Endometrium (tissue), 2 donors: Measurements from ENCODE around the gene PNKD.

Experiments
- FAIRE-seq: peaks from 2 replicates; lab custom pipeline; 2012; peaks lifted over from hg19 to GRCh38; lab: Jason Lieb, UNC
- donor health status: control.
- donor health status: control.

Gene PNKD, protein sequence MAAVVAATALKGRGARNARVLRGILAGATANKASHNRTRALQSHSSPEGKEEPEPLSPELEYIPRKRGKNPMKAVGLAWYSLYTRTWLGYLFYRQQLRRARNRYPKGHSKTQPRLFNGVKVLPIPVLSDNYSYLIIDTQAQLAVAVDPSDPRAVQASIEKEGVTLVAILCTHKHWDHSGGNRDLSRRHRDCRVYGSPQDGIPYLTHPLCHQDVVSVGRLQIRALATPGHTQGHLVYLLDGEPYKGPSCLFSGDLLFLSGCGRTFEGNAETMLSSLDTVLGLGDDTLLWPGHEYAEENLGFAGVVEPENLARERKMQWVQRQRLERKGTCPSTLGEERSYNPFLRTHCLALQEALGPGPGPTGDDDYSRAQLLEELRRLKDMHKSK

DNA sequence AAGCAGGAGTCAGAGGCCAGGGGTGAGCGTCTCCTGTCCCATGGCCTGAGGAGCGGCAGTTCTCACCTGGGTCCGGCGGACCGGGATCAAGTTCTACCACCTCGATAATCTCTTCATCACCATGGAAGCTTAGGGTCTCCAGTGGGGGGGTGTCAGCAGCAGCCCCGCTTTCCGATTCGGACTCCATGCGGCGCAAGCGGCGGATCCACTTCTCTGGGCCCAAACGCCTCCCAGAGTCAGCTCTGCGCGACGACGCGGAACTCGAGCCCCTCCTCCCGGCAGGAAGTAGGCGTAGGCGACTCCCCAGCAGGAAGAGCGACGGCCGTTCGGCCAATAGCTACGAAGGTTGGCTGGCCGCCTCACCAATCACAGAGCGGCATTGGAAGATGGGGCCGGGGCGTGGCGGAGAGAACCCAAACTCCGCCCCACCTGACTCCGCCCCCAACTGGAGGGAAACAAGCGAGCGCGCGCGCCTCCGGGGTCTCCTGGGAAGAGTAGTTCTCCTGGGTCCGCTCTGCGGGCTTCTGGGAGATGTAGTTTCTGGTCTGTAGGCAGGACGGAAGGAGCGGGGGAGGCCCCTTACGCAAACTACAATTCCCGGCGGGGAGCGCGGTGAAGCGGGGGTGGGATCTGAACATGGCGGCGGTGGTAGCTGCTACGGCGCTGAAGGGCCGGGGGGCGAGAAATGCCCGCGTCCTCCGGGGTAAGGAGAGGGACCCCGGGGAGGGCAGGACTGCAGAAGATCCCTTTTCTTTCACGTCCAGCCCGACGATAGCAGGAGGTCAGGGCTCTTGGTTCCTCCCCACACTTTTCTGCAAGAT lies at the start of gene PNKD, which contains the start of gene AAMP:
Gene PNKD (plus strand): TSS at position 620 of the 821 bp plus-strand sequence. CDS start 17 bp downstream, at position 637.
Gene AAMP (minus strand): TSS at position 238 of the 821 bp plus-strand sequence. CDS start 51 bp downstream, at position 187.
- FAIRE-seq, result peak; percentile 100

DNA sequence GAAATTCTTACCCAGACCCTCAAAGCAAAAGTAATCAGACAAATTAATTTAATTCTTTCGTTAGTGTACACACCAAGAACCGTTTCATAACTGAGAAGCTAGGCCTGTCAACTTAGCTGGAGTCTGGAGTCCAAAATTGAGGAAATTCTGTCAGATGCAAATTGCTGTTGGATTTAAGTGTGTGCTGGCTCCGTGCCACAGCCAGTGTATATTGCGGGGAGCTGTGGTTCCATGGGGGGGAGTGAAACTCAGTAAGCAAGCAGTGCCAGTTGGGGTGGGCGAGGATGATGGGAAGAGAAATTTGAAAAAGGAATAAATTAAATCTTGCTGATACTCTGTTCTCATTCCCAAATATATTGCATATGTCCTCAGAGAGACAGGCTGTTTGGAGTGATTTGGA lies 49.3 kb upstream of the PNKD start:
- no peak for FAIRE-seq

DNA sequence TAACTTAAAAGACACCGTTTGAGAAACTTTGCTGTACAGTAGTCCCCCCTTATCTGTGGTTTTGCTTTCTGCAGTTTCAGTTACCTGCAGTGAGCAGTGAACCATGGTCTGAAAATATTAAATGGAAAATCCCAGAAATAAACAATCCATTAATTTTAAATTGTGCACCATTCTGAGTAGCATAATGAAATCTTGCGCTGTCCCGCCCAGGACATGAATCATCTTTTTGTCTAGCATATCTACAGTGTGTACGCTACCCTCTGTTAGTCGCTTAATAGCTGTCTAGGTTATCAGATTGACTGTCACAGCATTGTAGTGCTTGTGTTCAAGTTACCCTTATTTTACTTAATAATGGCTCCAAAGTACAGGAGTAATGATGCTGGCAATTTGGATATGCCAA lies 47.3 kb upstream of the PNKD start:
- FAIRE-seq, result no peak

DNA sequence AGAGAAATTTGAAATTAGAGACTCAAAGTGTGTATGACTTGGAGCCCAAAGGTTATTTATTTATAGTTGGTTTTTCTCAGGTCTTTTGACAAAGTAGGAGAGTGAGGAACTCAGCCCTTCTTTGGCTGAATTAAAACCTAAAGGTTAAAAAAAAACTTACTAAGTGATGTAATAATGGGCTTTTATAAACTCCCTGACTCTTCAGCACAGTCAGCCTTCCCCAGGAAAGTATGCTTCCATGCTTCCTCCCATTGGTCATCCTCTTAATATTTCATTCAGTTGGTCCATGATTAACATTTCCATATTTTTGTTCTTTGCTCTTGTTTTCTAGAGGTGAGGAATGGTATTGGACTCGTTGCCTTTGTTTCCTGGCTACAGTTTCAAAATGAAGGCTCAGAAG lies 46.1 kb upstream of the PNKD start:
- no peak for FAIRE-seq

DNA sequence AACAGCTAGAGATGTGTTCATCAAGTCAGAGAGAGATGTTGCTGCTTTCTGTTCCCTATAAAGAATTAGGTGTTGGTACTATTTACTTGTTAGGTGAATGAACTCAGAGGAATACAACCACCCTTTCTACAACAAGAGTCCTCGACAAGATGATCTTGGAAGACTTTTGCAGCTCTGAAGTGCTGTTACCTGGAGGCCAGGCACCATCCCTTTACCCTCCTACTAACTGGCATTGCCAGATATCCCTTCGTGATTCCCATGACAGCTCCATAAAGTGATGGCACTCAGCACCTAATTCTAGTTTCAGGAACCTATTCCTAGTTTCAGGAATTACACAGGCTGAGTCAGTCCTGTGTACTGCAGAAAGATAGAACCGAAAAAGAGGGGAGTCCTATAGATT lies 43.4 kb upstream of the PNKD start:
- FAIRE-seq, result no peak

DNA sequence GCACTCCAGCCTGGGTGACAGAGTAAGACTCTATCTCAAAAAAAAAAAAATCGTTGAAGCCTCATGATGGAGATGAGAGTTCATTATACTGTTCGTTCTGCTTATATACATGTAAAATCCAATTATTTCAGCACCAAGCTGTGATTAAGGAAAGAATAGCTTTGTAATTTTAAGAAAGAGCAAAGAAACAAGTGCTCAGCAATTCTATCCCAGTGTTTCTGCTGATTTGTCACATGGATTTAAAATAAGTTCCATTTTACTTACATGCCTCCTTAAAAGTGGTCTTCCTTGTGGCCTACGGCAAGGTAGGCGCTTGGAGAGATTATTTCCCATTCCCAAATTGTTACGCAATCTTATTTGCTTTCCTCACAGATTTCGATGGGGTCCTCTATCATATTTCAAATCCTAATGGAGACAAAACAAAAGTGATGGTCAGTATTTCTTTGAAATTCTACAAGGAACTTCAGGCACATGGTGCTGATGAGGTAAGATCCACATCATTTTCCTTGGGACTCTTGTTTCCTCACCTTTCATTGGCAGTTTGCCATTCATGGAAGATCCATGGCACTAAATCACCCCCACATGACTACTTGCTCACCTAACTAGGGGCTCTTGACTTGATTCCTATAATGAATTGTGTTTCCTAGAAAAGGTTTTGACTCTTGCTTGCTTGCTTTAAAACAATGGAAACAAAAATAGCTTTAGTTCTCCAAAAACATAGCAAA lies 41.8 kb upstream of the PNKD start:
- no peak for FAIRE-seq

DNA sequence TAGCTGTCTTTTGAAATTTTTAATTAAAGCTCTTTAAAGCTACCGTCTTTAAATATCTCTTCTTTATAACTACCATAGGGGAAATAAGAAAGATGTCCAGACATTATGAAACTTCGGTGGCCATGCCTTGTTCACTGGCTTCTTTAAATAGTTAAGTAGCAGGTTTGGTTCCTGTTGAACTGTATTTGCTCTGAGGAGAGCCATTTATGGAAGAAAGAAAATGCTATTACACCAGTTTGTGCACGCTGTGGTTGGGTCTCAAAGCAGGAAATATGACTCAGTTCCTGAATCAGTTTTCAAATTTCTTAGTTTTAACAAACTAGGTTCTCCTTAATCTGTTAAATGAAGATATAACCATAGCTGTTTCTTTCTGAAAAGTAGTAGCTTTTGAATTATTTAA lies 41.1 kb upstream of the PNKD start:
- no peak for FAIRE-seq

DNA sequence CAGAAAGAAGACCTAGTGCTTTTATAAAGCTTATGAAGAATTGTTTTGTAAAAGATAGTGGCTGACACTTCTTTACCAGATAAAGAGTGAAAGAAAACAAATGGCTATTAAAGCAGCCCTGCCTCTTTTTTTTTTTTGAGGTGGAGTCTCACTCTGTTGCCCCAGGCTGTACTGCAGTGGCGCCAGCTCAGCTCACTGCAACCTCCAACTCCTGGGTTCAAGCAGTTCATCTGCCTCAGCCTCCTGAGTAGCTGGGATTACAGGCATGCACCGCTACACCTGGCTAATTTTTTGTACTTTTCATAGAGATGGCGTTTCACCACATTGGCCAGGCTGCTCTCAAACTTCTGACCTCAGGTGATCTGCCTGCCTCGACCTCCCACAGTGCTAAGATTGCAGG lies 40.5 kb upstream of the PNKD start:
- FAIRE-seq, result no peak

DNA sequence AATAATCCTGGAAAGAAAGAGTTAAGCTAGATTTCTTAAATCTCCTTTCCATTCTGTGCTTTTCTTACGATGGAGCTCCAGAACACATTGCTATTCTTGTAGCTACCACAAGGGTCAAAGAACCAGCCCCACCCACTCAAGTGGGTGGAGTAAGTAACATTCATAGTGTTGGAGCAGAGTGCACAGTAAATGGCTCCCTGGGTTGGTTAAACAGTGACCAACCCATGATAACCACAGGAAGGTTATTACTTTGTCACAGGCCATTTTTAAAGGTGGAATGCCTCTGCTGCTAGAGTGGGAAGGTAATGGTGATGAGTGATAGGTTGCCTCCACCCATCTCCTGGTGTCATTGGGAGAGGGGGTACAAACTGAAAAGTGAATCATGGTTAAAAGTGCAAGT lies 39.4 kb upstream of the PNKD start:
- no peak for FAIRE-seq

DNA sequence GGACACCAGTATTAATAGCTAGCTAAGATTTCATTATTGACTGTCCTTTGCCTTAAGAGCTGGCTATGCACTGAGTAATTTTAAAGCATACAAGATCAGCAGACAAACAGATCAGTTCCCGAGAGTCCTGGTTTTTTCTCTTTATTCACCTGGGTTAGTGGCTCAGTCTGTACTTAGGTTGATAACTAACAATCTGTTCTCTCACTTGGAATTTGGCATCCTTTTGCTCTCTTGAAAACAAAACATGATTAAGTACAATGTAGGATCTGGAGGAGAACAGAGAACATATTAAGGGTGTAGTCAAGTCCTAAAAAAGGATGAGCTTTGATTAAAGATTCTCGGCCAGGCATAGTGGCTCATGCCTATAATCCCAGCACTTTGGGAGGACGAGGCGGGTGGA lies 36.8 kb upstream of the PNKD start:
- FAIRE-seq, result no peak

DNA sequence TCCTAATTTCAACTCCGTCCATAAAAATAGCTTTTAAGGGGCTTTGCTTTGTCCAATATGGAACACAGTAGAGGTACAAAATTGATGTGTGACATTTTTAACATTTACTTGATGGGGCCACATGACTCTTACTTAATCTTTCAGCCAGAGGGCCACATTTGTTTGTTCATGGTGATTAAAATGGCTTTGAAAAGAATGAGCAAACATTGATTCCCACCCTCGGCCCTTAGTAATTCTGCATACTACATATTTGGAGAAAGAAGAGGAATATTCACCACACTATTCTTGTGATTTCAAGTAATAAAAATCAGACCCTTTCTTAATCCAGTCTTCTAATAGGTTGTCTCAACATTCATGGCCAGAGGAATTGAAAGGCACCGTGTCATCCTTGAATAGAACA lies 35.8 kb upstream of the PNKD start:
- no peak for FAIRE-seq

DNA sequence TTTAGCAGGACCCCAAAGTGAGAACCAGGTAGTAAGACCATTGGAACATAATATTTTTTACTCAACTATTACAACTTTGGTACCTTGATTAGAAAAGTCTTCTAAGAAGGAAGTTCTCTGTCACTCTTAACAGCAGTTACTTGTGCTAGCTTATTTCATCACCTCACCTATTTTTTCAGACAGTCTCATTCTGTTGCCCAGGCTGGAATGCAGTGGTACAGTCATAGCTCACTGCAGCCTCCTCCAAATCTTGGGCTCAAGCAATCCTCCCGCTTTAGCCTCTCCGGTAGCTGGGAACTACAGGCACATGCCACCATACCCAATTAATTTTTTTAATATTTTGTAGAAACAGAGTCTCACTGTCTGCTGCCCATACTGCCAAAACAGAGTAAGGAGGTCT lies 35.3 kb upstream of the PNKD start:
- FAIRE-seq, result no peak

DNA sequence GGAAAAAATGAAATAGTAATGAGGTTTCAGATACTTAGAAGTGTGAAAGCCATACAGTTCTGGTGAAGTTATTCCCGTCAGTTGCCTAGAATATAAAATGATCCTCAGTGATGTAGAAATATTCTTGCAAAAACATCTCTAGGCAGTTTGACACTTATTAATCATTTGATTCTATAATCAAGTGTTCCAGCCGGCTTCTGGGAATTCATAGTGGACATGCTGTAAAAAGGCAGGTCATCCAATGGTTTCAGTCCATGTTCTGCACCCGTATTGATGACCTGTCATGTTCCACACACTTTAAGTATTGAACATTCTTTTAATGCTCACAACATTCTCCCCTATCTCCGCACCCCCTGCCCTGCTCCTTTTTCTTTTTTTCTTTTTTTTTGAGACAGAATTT lies 33.5 kb upstream of the PNKD start:
- no peak for FAIRE-seq

DNA sequence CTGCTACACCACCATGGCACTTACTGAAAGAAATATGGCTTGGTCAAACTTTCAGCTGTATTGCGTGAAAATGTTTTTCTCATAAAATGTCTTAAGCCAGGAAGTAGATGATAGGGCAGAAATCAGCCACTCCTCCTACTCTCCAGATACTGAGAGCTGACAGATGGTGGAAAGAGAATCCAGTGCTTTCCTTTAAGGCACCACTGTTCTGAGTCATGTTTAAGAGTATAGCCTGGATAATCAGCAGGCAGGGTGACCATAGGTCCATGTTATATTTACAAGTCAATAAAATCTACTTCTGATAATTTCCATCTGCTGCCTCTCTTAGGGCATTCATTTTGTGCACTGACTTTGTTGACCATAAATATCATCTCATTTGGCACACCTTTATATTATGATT lies 31.4 kb upstream of the PNKD start:
- FAIRE-seq, result no peak

DNA sequence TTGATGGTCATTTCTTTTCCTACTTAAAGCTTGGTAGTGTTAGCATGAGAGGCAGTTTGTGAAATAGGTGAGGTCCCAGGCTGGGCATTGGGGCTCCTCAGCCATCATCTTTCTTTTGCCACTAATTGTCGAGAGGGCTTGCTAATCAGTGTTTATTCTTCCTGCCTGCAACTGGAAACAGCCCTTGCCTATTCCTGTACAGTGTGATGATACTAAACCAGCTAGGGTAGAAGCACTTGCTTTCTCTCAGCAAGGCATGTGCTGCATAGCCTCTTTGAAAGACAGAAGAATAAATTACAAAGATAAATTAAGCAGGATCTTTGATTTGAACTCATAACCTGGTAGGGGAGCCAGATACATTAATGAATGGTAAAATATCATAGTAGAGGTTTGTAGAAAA lies 26.1 kb upstream of the PNKD start:
- FAIRE-seq, result no peak

DNA sequence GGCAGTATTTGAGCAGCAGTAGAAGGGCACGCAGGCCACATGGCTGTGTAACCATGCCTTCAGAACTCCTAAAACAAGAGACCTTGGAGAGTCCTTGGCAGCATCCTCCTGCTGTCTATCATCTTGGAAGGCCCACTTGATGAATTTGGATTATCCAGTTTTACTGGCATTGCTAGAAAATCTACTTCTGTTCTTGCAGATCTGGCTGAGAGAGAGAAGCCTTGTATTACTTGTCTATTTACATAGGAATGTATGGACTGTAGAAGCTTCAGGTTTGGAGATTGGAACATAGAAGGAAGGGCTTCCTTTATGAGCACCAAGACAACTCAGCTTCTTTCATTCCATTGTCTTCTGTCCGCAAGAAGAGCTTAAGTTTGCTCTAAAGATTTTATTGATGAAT lies 25.7 kb upstream of the PNKD start:
- FAIRE-seq, result no peak

DNA sequence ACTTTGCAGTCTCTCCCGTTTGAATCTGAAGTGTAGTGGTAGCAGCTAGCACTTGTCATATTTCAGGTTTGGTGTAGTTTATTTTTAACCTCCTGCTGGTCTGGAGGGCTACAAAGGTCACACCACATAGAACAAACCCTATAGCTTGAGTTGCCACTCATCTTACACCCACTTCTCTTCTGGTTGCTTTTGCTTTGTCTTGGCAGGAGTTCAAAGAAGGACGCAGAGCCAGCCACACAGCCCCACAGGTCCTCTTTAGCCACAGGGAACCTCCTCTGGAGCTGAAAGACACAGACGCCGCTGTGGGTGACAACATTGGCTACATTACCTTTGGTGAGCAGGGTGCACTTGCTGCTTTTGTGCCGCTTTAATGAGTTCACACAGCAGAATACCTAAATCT lies 25.1 kb upstream of the PNKD start:
- no peak for FAIRE-seq

DNA sequence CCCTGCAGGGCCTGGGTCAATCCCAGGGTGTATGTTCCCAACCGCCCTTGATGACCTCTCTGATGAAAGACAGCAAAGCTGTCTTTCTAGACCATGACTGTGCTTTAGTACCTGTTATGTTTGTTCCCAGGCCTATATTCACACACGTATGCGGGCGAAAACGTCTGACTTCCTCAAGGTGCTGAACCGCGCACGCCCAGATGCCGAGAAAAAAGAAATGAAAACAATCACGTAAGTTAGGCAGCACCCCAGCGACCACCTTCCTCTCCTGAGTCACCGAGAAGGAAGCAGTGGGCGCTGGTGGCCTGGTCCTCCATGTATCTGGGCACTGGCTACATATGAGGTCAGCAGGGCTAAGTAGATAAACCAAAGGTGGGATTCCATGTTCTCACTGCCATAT lies 20.6 kb upstream of the PNKD start:
- no peak for FAIRE-seq

DNA sequence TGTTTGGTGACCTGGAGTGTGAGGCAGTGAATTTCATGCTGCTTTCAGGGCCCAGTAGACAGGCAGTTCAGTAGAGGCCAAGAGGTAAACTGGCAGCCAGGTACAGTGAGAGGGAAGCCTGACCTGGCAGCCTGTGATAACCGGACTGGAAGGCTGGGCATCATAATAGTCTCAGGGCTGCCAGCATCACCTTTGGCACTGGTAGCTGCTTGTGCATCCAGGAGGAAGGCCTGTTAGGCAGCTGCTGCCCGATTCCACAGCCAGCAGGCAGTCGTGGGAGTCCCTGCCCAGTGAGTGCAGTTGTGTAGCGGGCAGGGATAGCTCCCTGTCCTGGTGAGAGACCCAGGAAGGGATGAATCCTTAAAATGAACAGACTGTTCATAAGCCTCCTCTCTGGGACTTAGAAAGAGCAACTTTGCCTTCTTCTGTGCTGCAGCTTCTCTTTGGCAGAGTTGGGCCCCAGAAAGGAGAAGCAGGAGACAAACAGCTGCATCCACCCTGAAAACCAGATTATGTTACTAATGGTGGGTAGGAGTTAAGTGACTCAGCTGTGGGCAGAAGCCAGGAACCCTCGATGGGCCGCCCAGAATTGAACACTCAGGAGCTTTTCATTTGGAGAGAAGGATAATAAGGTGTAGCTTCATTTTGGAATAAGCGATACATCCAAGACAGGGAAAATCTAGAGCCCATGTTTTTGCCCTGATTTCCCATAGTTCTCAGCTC lies 17.6 kb upstream of the PNKD start:
- FAIRE-seq, result no peak

DNA sequence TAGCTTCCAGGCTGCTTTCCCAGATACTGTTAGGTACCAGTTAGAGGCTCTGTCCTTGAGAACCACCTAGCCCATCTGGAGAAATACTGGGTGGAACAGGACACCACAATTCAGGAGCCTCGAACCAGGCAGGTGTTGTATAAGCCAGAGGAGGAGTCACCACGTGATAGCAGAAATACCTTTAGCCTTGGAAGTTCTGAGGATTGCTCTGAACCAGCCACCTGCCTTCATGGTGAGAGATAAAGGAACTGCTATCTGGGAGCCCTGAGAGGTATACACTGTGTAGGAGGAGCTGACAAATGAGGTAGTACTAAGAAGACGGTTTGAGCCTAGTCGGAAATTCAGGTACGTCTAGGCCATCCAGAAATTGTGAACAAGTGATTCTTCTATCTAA lies 17.1 kb upstream of the PNKD start:
- FAIRE-seq, result no peak

DNA sequence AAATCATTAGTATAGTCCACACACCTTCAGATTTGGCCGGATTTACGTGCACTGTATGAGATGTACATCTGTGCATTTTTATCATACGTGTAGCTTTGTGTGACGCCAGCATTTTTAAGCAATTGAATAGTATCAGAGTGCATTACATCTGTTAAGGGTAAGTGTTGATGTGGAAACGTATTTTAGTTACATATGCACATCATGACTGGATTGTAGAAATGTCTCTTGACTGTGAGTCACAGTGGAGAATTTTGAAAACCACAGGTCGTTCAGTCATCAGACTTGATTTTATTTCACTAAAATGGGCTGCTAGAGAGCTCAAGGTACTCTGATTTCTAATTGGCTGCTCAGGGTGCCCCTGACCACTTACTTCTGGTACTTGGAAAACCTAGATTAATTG lies 14.9 kb upstream of the PNKD start:
- no peak for FAIRE-seq
